Measurements from ENCODE around the gene NEUROG2.
A peak's percentile ranks its signal among the peaks of the same experiment; 100 is the strongest.

The NEUROG2 gene

GRCh38 chr4:112521123-112522023 is 5.4 kb upstream of the NEUROG2 start:
- Histone ChIP-seq H3K79me2 (ENCODE audit: low read length) (no peaks in the 10 kb centered on the region), H2AFZ (ENCODE audit: low read depth, low read length) (peak overlapping the region; percentile 8; the same call in 1 of the 2 replicates), H3K36me3 (replicated peaks; ENCODE audit: low read depth, low read length) (no peaks in the 10 kb centered on the region), H3K4me3 (ENCODE audit: low read length) (peak overlapping the region; percentile 77), H3K4me2 (ENCODE audit: low read length) (peak overlapping the region; percentile 92), H3K9me3 (ENCODE audit: insufficient read depth, low read length) (no peaks in the 10 kb centered on the region), H3K27ac (ENCODE audit: low read length) (no peak overlapping the region), H3K9ac (ENCODE audit: low read length) (peak overlapping the region; percentile 9; the same call in 1 of the 2 replicates), H3K4me1 (ENCODE audit: low read length) (peaks cover 42% of the 10 kb centered on the region), H3K27me3 (ENCODE audit: low read depth, low read length) (peaks cover 50% of the 10 kb centered on the region), H4K20me1 (ENCODE audit: insufficient read depth, low read length) (no peaks in the 10 kb centered on the region)
- TF ChIP-seq CTCF (IDR thresholded peaks at IDR 0.05; ENCODE audit: low read depth, low read length), result no peak
- TF ChIP-seq EZH2phosphoT487 (IDR thresholded peaks at IDR 0.05; ENCODE audit: low read depth), result 0 out of 2 replicates have a peak, but pooled peaks have one; percentile 48

- Histone ChIP-seq H4K20me1 (ENCODE audit: insufficient read depth, low read length) (no peaks in the 10 kb centered on the region), H3K36me3 (replicated peaks; ENCODE audit: low read depth, low read length) (no peaks in the 10 kb centered on the region), H3K27me3 (ENCODE audit: low read depth, low read length) (peaks cover 50% of the 10 kb centered on the region), H3K9ac (ENCODE audit: low read length) (peak overlapping the region; percentile 9; the same call in 1 of the 2 replicates), H3K4me3 (ENCODE audit: low read length) (peak overlapping the region; percentile 77), H2AFZ (ENCODE audit: low read depth, low read length) (0 out of 2 replicates have a peak overlapping the region, but pooled peaks have one; percentile 8), H3K79me2 (ENCODE audit: low read length) (no peaks in the 10 kb centered on the region), H3K4me2 (ENCODE audit: low read length) (peak overlapping the region; percentile 92), H3K4me1 (ENCODE audit: low read length) (peaks cover 42% of the 10 kb centered on the region), H3K27ac (ENCODE audit: low read length) (no peak overlapping the region), H3K9me3 (ENCODE audit: insufficient read depth, low read length) (no peaks in the 10 kb centered on the region)
- no peak for TF ChIP-seq CTCF (IDR thresholded peaks at IDR 0.05; ENCODE audit: low read depth, low read length)
- TF ChIP-seq EZH2phosphoT487 (IDR thresholded peaks at IDR 0.05; ENCODE audit: low read depth), result no peak
Observed at GRCh38 chr4:112520598-112521122, 4.7 kb upstream of the NEUROG2 start.

- peak overlapping the region; percentile 77; the same call in 1 of the 2 replicates for H3K4me3 ChIP-seq (ENCODE audit: low read length)
- H3K27ac ChIP-seq (ENCODE audit: low read length), result no peak overlapping the region
Observed at GRCh38 chr4:112519689-112520597, 4.0 kb upstream of the NEUROG2 start.

More at GRCh38 chr4:112519689-112520597, 4.0 kb upstream of the NEUROG2 start:
- Histone ChIP-seq H3K27me3 (ENCODE audit: low read depth, low read length) (peaks cover 50% of the 10 kb centered on the region), H3K4me2 (ENCODE audit: low read length) (peak overlapping the region; percentile 92), H3K9ac (ENCODE audit: low read length) (no peak overlapping the region), H4K20me1 (ENCODE audit: insufficient read depth, low read length) (no peaks in the 10 kb centered on the region), H3K36me3 (replicated peaks; ENCODE audit: low read depth, low read length) (no peaks in the 10 kb centered on the region), H3K4me1 (ENCODE audit: low read length) (peaks cover 42% of the 10 kb centered on the region), H3K79me2 (ENCODE audit: low read length) (no peaks in the 10 kb centered on the region), H2AFZ (ENCODE audit: low read depth, low read length) (no peak overlapping the region), H3K9me3 (ENCODE audit: insufficient read depth, low read length) (no peaks in the 10 kb centered on the region)
- TF ChIP-seq EZH2phosphoT487 (IDR thresholded peaks at IDR 0.05; ENCODE audit: low read depth), result no peak
- TF ChIP-seq CTCF (IDR thresholded peaks at IDR 0.05; ENCODE audit: low read depth, low read length), result no peak
